Measurements from ENCODE around the gene UNG.

Gene UNG

DNA sequence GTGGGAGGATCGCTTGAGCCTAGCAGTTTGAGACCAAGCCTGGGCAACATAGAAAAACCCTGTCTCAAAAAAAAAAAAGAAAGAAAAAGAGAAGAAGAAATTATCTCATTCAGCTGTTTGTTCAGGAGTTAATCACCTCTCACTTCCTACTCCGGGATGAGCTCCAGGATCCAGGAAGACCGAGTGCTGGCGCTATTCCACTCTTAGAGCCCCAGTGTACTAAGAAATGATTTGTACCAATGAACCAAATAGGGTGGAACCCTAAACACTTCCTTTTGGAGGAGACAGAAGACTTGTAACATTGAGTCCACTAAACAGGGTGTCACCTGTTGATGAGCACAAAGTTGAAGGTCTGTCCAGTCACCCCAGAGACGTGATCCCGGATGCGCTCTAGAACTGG, 7.7 kb upstream of the UNG start:
- no peak for DNase-seq

DNA sequence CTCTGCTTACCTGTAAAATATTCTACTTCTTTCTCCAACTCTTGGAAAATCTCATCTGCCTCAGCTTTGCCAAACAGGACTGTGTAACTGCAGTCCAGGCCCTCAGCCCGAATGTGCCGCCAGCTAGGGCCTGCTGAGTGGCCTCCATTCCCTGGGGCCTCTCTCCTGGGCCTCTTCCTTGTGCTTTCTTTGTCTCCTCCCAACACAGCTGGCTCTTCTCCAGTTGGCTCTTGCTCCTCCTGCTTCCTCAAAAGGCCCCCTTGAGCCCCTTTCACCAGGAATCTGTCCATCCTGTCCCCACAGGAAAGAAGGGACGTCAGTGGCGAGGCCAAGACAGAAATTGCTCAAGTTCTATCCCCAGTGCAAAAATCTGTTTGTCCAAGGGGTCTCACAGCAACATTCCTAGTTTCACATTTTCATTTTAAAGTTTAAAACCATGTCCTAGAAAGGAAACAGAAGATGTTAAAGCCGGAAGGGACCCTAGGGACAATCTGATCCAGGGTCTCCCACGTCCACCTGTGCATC, 4.8 kb upstream of the UNG start:
- DNase-seq: no peak

GRCh38 chr12:109093022-109093918, 4.1 kb upstream of the UNG start, which contains the start of gene ALKBH2:
ALKBH2 (minus strand) TSS chr12:109093472; CDS start chr12:109092786, 686 bp downstream.
- DNase-seq: peak; percentile 91

DNA sequence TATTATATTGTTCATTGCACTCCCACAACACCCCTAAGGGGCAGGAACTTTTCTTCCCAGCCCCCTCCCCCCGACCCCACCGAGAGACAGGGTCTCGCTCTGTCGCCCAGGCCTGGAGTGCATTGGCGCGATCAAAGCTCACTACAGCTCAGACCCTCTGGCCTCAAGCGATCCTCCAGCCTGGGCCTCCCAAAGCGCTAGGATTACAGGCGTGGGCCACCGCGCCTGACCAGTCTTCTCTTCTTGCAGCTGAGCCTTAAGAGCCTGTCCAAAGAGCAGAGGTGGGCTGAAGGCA, 310 bp upstream of the UNG start:
- no peak for DNase-seq

DNA sequence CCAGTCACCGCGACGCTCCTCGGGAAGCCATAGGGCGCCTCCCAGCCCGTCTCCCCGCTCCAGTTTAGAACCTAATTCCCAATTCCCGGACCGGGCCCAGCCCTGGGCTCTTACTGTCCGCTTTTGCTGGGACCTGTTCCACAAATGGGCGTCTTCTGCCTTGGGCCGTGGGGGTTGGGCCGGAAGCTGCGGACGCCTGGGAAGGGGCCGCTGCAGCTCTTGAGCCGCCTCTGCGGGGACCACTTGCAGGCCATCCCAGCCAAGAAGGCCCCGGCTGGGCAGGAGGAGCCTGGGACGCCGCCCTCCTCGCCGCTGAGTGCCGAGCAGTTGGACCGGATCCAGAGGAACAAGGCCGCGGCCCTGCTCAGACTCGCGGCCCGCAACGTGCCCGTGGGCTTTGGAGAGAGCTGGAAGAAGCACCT, 797 bp downstream of the UNG start:
- peak; percentile 63 for DNase-seq

GRCh38 chr12:109098651-109099050, 1.3 kb downstream of the UNG start:
- DNase-seq: no peak

- no peak for DNase-seq
These were observed 2.1 kb downstream of the UNG start for GRCh38 chr12:109099431-109100020.

DNA sequence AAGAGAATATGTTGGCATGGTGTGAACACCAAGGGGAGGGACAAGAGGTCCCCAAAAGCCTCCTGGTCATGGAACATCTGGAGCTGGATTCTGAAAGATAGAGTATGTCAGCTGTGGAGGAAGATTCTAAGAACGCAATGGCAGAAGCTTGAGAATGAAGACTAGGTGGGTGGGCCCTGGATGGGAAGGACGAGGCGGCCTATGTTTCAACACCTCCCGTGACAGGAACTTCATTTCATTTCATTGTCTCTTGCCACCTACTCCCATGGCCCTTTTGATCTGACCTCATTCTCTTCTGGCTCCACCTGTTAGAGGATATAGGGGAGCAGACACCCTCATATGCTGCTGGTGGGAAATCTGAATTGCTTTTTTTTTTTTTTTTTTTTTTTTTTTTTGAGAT, 3.3 kb downstream of the UNG start:
- no peak for DNase-seq

GRCh38 chr12:109102491-109102890, 5.1 kb downstream of the UNG start:
- DNase-seq: no peak

GRCh38 chr12:109105176-109105575, 7.8 kb downstream of the UNG start:
- no peak for DNase-seq

- no peak for DNase-seq
These were observed 12.5 kb downstream of the UNG start for GRCh38 chr12:109109746-109110350.

DNA sequence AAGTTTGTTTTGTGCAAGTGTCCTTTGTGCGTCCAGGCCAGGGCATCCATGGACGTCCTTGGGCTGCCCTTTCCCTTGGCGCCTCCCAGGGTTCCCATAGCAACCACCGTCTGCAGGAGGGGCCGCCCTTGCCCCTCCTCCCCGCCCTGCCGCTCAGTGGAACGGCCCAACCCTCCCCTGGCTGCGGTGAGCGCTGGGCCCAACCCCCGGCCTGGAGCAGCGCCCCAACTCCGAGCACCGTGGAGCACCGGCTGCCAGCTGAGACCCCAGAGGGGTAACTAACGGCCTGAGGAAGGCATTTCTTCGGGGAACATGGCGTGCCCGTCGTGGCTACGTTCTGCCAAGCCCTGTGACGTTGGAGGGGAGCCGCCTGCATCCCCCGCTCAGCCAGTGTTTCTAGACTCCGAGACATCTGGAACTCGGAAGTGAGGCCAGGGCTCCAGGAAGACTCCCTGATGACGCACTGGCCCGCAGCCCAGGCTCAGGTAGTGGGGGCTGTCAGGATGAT, 13.6 kb downstream of the UNG start:
- DNase-seq: peak; percentile 73

DNA sequence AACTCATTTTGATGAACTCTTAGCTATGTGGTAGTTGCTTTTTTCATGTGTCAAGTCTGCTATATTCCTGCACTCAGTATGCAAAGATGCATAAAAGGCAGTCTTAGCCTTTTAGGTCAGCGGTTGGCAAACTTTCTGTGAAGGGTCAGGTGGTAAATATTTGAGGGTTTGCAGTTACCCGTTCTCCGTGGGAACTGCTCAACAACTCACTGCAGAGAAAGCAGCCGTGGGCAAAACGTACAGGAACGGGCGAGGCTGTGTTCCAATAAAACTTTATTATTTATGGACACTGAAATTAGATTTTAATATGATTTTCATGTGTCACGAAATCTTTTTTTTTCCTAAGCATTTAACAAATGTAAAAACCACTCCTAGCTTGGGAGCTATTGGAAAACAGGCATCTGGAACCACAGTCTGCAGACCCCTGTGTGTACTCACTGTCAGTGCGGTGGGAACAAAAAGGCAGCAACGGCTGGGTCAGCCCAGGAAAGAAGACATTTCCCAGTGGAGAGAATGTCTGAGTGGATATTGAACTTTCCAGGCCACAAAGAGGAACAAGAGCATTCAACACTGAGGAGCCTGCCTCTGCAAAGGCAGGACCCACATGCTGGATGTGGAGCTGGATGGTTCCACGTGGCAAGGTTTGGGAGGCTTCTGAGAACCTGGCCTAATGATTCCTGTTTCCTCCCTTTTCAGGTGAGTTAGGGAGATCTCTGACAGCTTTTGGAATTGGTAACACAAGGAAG, 15.5 kb downstream of the UNG start:
- DNase-seq: no peak

- DNase-seq: no peak
These were observed 16.4 kb downstream of the UNG start for GRCh38 chr12:109113661-109114321.

DNA sequence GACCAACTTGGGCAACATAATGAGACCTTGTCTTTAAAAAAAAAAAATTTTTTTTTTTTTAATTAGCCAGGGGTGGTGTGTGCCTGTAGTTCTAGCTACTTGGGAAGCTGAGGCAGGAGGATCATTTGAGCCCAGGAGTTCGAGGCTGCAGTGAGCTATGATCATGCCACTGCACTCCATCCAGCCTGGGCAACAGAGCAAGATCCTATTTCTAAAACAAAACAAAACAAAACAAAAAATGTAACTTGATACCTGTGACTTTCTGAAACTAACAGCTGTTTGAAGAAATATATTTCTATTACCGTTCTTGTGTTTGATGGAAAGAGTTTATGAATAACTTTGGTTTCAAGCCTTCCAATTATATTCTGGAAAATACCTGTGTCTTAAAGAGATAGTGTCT, 17.2 kb downstream of the UNG start:
- no peak for DNase-seq

DNA sequence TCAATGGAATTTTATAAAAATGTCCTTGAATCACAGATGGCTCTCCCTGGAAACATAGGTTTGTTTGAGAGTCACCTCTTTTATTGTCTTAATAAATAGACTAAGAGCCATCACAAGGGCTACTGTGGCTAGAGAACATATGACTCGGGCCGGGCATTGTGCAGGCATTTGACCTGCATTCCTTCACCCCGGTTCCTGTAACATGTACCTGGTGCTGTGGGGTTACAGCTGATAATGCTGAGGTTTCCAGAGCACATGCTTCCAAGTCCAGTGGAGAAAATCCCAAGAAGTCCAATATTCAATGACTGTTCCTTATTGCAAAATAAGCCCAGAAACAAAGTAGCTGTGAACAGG, 18.0 kb downstream of the UNG start:
- DNase-seq: no peak

- no peak for DNase-seq
These were observed 18.6 kb downstream of the UNG start, which contains the start of gene ACACB for GRCh38 chr12:109115758-109116610. ACACB (plus strand) TSS chr12:109116587; CDS start chr12:109139406, 22,819 bp downstream.

- no peak for DNase-seq
These were observed 19.2 kb downstream of the UNG start for GRCh38 chr12:109116611-109116949.

DNA sequence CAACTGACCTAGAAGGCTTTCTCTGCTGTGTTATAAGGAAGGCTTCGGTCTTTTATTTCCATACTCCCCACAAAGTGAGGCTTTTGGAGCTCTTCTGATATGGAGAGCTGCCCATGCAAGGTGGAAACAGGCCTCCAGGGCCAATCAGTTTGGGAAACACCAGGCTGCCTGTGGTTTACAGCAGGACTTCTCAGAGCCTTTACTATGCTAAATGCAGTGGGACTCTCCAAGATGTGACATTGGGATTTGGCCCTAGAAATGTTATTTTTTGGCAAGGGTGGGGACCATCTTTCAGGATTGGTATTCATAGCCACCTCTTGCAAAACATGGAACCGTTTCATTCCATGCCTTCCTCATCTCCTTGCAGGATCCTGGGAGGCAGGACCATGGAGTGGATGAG, 22.7 kb downstream of the UNG start:
- DNase-seq: no peak

GRCh38 chr12:109120557-109120956, 23.2 kb downstream of the UNG start:
- no peak for DNase-seq

GRCh38 chr12:109121346-109121880, 24.0 kb downstream of the UNG start:
- DNase-seq: no peak
